ENCODE data around the gene CDK14.

DNA sequence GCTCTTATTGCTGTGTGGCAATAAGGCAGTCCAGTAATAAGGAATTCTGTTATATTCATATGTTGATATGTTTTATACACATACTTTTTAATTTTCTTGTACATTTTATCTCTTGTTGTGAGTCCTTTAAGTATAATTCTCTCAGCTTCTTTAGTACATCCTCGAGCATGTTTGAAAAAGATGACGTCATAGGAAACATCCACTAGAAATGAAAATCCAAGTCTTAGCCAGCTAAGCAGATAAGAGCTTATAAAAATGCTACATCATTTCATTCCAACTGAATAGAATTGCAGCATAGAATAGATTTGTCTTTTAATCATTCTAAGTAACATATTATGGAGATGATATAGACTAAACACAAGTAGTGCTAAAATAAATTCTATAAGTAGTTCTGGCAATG lies 384.4 kb downstream of the CDK14 start:
- TF ChIP-seq, protein P1, sequence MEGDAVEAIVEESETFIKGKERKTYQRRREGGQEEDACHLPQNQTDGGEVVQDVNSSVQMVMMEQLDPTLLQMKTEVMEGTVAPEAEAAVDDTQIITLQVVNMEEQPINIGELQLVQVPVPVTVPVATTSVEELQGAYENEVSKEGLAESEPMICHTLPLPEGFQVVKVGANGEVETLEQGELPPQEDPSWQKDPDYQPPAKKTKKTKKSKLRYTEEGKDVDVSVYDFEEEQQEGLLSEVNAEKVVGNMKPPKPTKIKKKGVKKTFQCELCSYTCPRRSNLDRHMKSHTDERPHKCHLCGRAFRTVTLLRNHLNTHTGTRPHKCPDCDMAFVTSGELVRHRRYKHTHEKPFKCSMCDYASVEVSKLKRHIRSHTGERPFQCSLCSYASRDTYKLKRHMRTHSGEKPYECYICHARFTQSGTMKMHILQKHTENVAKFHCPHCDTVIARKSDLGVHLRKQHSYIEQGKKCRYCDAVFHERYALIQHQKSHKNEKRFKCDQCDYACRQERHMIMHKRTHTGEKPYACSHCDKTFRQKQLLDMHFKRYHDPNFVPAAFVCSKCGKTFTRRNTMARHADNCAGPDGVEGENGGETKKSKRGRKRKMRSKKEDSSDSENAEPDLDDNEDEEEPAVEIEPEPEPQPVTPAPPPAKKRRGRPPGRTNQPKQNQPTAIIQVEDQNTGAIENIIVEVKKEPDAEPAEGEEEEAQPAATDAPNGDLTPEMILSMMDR (IDR thresholded peaks at IDR 0.05), result no peak
- TF ChIP-seq POLR2A (IDR thresholded peaks at IDR 0.05), result no peak
- TF ChIP-seq EP300 (IDR thresholded peaks at IDR 0.05), result no peak
- TF ChIP-seq POLR2AphosphoS5 (IDR thresholded peaks at IDR 0.05), result no peak

All from stomach (tissue), 4 donors.